Measurements from ENCODE around the gene IL1RAPL2. TPM values are rescaled to one million over a fixed set of nuclear protein-coding genes. Genes with fewer than 3 reads are reported as not detected.

IL1RAPL2 gene
- polyA plus RNA-seq, 1 experiment: not detected

DNA sequence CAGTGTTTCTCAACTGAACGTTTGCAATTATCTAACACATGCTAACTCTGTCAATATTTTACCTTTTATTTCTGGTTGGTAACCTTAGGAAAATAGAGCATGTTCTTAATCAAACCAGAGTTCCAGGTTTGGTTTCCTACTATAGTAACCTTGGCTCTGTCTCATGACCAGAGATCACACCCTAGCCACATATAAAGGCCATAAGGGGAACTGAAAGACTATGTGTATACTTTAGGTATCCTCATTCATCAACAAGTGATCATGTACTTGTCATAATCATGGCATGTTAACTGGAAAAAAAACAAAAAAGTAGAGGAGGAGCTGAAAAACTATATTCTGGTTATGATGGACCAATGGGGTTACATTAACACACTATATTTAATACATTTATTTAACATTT is 352.1 kb downstream of the IL1RAPL2 start:
- CTCF ChIA-PET: interaction anchor here (0.9 to 1.0 kb wide), 2 partner anchors 12 to 17 kb away, joined by 3 read pairs; no protein-coding TSS in a partner anchor

GRCh38 chrX:104921584-104922205 is 355.7 kb downstream of the IL1RAPL2 start:
- ChIA-PET CTCF (interaction anchor here (0.6 to 2.7 kb wide), 6 partner anchors 8 to 780 kb away, joined by 3 to 10 read pairs (median 4); no protein-coding TSS in a partner anchor), POLR2A (no interaction called here)
- Histone ChIP-seq H3K36me3 (ENCODE audit: control insufficient read depth, insufficient read depth, low read length) (no peaks in the 10 kb centered on the region), H3K27me3 (ENCODE audit: control insufficient read depth, insufficient read depth, low read length) (no peaks in the 10 kb centered on the region), H3K4me3 (ENCODE audit: low read depth, low read length) (no peak overlapping the region)
- no peak for TF ChIP-seq CTCF (IDR thresholded peaks at IDR 0.05; ENCODE audit: insufficient read depth, low read depth, low read length)
- DNase-seq (ENCODE audit: low read depth): no peak

More for the DNA sequence above, 352.1 kb downstream of the IL1RAPL2 start:
- POLR2A ChIA-PET: no interaction called here
- no peaks in the 10 kb centered on the region for H3K36me3 ChIP-seq (ENCODE audit: control insufficient read depth, insufficient read depth, low read length)
- no peak overlapping the region for H3K4me3 ChIP-seq (ENCODE audit: low read depth, low read length)
- H3K27me3 ChIP-seq (ENCODE audit: control insufficient read depth, insufficient read depth, low read length): no peaks in the 10 kb centered on the region
- no peak for TF ChIP-seq CTCF (IDR thresholded peaks at IDR 0.05; ENCODE audit: insufficient read depth, low read depth, low read length)
- DNase-seq (ENCODE audit: low read depth): no peak

- POLR2A ChIA-PET: no interaction called here
- H3K36me3 ChIP-seq (ENCODE audit: control insufficient read depth, insufficient read depth, low read length): no peaks in the 10 kb centered on the region
- CTCF ChIA-PET: interaction anchor here (0.8 to 2.7 kb wide), 6 partner anchors 8 to 782 kb away, joined by 3 to 10 read pairs (median 4); no protein-coding TSS in a partner anchor
These were observed 356.2 kb downstream of the IL1RAPL2 start for GRCh38 chrX:104922206-104922621.

DNA sequence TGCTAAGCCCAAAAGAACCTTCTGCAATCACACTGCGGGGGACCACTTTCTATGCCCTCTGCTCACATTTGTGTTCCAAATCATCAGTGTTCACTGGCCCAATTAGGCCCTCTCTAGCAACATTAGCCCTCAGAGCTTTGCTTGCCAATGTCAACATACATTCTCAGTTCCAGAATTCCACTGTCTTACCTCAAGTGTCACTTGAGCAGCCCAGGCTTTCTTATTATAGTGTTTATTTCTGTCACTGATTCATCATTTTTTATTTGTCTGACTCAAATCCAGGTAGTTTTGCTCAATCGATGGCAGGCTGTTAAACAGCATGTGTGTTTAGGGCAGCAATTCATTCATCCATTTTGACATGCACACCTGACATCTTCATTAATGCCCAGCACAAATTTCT is 363.3 kb downstream of the IL1RAPL2 start:
- TF ChIP-seq CTCF (IDR thresholded peaks at IDR 0.05; ENCODE audit: insufficient read depth, low read depth, low read length): no peak
- CTCF ChIA-PET: interaction anchor here (2.7 kb wide), 1 partner anchor 7 kb away, joined by 10 read pairs; no protein-coding TSS in a partner anchor
- Histone ChIP-seq H3K4me3 (ENCODE audit: low read depth, low read length) (no peak overlapping the region), H3K36me3 (ENCODE audit: control insufficient read depth, insufficient read depth, low read length) (no peaks in the 10 kb centered on the region), H3K27me3 (ENCODE audit: control insufficient read depth, insufficient read depth, low read length) (no peaks in the 10 kb centered on the region)
- POLR2A ChIA-PET: no interaction called here
- DNase-seq (ENCODE audit: low read depth): no peak

More at GRCh38 chrX:104922206-104922621, 356.2 kb downstream of the IL1RAPL2 start:
- no peaks in the 10 kb centered on the region for H3K27me3 ChIP-seq (ENCODE audit: control insufficient read depth, insufficient read depth, low read length)
- no peak overlapping the region for H3K4me3 ChIP-seq (ENCODE audit: low read depth, low read length)
- peak; percentile 89 for TF ChIP-seq CTCF (IDR thresholded peaks at IDR 0.05; ENCODE audit: insufficient read depth, low read depth, low read length)
- peak; percentile 2 for DNase-seq (ENCODE audit: low read depth)

GRCh38 chrX:104935581-104935980 is 369.6 kb downstream of the IL1RAPL2 start:
- no peaks in the 10 kb centered on the region for H3K36me3 ChIP-seq (ENCODE audit: control insufficient read depth, insufficient read depth, low read length)
- ChIA-PET CTCF (interaction anchor here (1.1 kb wide), 1 partner anchor 17 kb away, joined by 3 read pairs; no protein-coding TSS in a partner anchor), POLR2A (no interaction called here)
- no peaks in the 10 kb centered on the region for H3K27me3 ChIP-seq (ENCODE audit: control insufficient read depth, insufficient read depth, low read length)
- no peak overlapping the region for H3K4me3 ChIP-seq (ENCODE audit: low read depth, low read length)
- TF ChIP-seq CTCF (IDR thresholded peaks at IDR 0.05; ENCODE audit: insufficient read depth, low read depth, low read length): no peak
- DNase-seq (ENCODE audit: low read depth): no peak

All from BJ (cell line).